Measurements from ENCODE around the gene REX1BD. TPM values are rescaled to one million over a fixed set of nuclear protein-coding genes. Genes with fewer than 3 reads are reported as not detected.

Gene REX1BD
- total and polyA plus RNA-seq, 4 donors: 25.9 to 71.9 (median 51.4) TPM

GRCh38 chr19:18603255-18603957 is 14.8 kb downstream of the REX1BD start (continued):
- TF ChIP-seq REST (IDR thresholded peaks at IDR 0.05) (no peak), HNF4A (conservative IDR thresholded peaks at IDR 0.05) (no peak)

- Histone ChIP-seq H3K9me3 (ENCODE audit: control insufficient read depth in 4 of 4, low read length in 3 of 4) (no peaks in the 10 kb centered on the region), H3K27ac (ENCODE audit: low read depth in 1 of 2, low read length in 2 of 2) (no peak overlapping the region), H3K4me3 (ENCODE audit: low read depth in 1 of 3, low read length in 3 of 3) (no peak overlapping the region), H3K36me3 (ENCODE audit: control insufficient read depth in 4 of 4, insufficient read depth in 3 of 4, low read depth in 1 of 4, low read length in 3 of 4) (no peaks in the 10 kb centered on the region), H3K27me3 (ENCODE audit: control insufficient read depth in 4 of 4, insufficient read depth in 4 of 4, low read length in 3 of 4) (peaks cover 5 to 10% (median 8%) of the 10 kb centered on the region in 4 donors), H3K4me1 (ENCODE audit: control insufficient read depth in 4 of 4, insufficient read depth in 4 of 4, low read length in 3 of 4) (peaks cover 0 to 5% (median under 1%) of the 10 kb centered on the region in 4 donors), H3K9ac (ENCODE audit: low read depth in 1 of 2, low read length in 2 of 2) (no peak overlapping the region)
- DNase-seq (ENCODE audit: low spot score): no peak
- no peak for TF ChIP-seq RAD21 (IDR thresholded peaks at IDR 0.05)
- no peak for TF ChIP-seq JUND (IDR thresholded peaks at IDR 0.05)
- TF ChIP-seq FOXA2 (IDR thresholded peaks at IDR 0.05): no peak
- no peak for TF ChIP-seq REST (IDR thresholded peaks at IDR 0.05)
- no peak for TF ChIP-seq ATF3 (IDR thresholded peaks at IDR 0.05)
- TF ChIP-seq FOXA1 (IDR thresholded peaks at IDR 0.05): no peak
- no peak for TF ChIP-seq HNF4G (IDR thresholded peaks at IDR 0.05)
- no peak for TF ChIP-seq GABPA (IDR thresholded peaks at IDR 0.05 in 1 of 2, conservative IDR thresholded peaks at IDR 0.05 in 1 of 2)
- TF ChIP-seq HNF4A (conservative IDR thresholded peaks at IDR 0.05): no peak
- WGBS: 14% methylated on average over 26 of the region's 26 CpGs
Observed at GRCh38 chr19:18603958-18604819, 15.6 kb downstream of the REX1BD start.

- Histone ChIP-seq H3K36me3 (ENCODE audit: control insufficient read depth in 4 of 4, insufficient read depth in 3 of 4, low read depth in 1 of 4, low read length in 3 of 4) (no peaks in the 10 kb centered on the region), H3K4me1 (ENCODE audit: control insufficient read depth in 4 of 4, insufficient read depth in 4 of 4, low read length in 3 of 4) (peaks cover 0 to 5% (median under 1%) of the 10 kb centered on the region in 4 donors), H3K9me3 (ENCODE audit: control insufficient read depth in 4 of 4, low read length in 3 of 4) (no peaks in the 10 kb centered on the region), H3K27ac (ENCODE audit: low read depth in 1 of 2, low read length in 2 of 2) (no peak overlapping the region), H3K27me3 (ENCODE audit: control insufficient read depth in 4 of 4, insufficient read depth in 4 of 4, low read length in 3 of 4) (peaks cover 7 to 10% (median 8%) of the 10 kb centered on the region in 4 donors), H3K9ac (ENCODE audit: low read depth in 1 of 2, low read length in 2 of 2) (no peak overlapping the region), H3K4me3 (ENCODE audit: low read depth in 1 of 3, low read length in 3 of 3) (no peak overlapping the region)
- WGBS: 10% methylated on average over 10 of the region's 10 CpGs
- DNase-seq (ENCODE audit: low spot score): no peak
- TF ChIP-seq REST (IDR thresholded peaks at IDR 0.05) (no peak), FOXA1 (IDR thresholded peaks at IDR 0.05) (no peak), EGR1 (IDR thresholded peaks at IDR 0.05; ENCODE audit: low read depth in 2 of 2) (no peak), JUND (IDR thresholded peaks at IDR 0.05) (no peak), NR2F2 (IDR thresholded peaks at IDR 0.05) (no peak), FOXA2 (IDR thresholded peaks at IDR 0.05) (no peak), CTCF (IDR thresholded peaks at IDR 0.05; ENCODE audit: low read depth, low read length, missing input control) (no peak)
Observed at GRCh38 chr19:18604820-18605159, 16.2 kb downstream of the REX1BD start.

Data from liver (tissue), 9 donors.